Stimulated activated CD4-positive, alpha-beta T cell treated with anti-CD3 and anti-CD28 coated beads, Interleukin-4, amount 100 ng/mL, for 1 hour (primary cell): ENCODE data around the gene COA3.
A peak's percentile ranks its signal among the peaks of the same experiment; 100 is the strongest.
"Not testable (repeated sequence)": the region's sequence is repeated elsewhere in the genome, so short reads cannot be mapped to it uniquely, and the experiment has no call there.

Experiments
- DNase-seq: peaks from one replicate; pipeline ENCODE4 v3.0.0-alpha.2; 2020

COA3 gene

GRCh38 chr17:42780851-42781638, 17.5 kb downstream of the COA3 start:
- DNase-seq, result no peak

- no peak for DNase-seq
These were observed 18.3 kb downstream of the COA3 start, which contains the start of gene WNK4 for GRCh38 chr17:42779936-42780850. Gene WNK4 (plus strand): TSS chr17:42780610. CDS start chr17:42780699, 89 bp downstream.

GRCh38 chr17:42779304-42779935, 19.1 kb downstream of the COA3 start:
- DNase-seq, result no peak

GRCh38 chr17:42778570-42778969, 19.9 kb downstream of the COA3 start:
- DNase-seq, result no peak

DNA sequence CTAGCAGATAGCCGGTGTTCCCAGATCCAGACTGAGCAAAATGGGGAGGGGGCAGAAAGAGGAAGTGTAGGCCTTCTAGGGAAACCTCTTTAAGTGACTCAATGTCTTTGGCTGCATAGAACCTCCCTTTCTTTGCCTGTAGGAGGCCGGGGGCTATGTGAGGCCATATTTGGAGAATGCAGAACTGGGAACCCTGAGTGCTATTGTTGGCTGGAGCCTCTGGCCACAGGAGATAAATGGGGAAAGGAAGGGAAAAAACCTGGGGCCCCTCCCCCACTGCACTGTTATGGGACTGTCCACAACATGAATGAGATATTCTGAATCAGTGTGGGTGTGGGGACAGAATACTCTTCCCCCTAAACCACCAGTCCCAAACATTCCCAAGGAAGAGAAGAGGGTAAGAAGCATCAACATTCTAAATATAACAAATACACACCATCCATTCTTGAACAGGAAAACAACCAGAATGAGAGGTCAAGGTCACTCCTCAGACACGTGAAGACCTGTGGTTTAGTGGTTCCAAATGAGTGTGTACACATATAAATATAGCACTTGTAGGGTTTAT, 22.9 kb downstream of the COA3 start:
- no peak for DNase-seq

DNA sequence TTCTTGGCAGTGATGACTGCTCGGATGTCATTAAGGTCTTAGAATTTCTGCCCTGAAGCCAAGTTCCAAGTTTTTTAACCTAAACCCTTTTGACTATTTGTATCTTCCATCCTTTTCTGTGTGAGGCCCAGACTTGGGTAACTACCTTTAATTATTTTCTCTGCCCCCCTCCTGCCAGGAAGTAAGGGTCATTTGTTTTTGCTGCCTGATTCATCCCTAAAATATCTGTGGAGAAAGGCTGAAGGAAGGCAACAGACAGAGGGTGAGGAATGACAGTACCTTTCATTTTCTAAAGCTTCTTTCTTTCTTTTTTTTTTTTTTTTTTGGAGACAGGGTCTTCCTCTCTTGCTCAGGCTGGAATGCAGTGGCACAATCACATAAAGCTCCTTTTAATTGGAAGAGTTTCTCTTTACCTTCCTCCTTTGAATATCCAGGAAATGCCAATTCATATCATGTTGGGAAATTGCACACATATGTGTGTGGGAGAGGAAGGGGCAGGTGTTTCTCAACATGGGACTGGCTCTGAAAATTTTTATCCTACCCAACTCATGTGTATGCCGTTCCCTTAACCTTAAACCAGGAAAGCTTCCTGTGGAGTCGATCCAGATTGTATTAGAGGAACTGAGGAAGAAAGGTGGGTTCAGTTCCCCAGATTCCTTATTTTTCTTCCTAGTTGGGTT, 24.3 kb downstream of the COA3 start:
- DNase-seq, result no peak

GRCh38 chr17:42773290-42774035, 25.0 kb downstream of the COA3 start, which contains the start of gene VPS25:
Gene VPS25 (plus strand): TSS chr17:42773449. CDS start chr17:42773476, 27 bp downstream.
- DNase-seq, result peak; percentile 73

DNA sequence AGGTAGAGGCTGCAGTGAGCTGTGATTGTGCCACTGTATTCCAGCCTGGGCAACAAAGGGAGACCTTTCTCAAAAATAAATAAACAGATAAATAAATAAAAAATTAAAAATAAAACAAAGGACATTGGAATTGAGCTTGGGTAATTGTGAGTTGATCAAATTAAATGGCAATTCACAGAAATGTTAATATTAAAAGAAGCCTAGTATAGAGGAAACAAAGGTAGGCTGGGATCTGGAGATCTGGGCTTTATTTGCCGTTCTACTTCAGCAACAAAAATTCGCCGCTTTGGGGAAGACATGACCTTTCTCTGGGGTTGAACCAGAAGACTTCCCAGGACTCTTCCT, 25.6 kb downstream of the COA3 start:
- no peak for DNase-seq

DNA sequence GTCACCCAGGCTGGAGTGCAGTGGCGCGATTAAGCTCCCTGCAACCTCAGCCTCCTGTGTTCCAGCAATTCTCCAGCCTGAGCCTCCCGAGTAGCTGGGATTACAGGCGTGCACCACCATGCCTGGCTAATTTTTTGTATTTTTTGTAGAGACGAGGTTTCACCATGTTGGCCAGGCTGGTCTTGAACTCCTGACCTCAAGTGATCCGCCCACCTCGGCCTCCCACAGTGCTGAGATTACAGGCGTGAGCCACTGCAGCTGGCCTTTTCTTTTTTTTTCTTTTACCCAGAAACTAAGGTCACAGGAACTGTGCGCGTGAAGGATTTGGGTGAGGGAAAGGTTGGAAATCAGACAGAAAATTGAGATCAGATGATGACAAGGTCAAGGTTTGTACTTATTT, 28.5 kb downstream of the COA3 start:
- DNase-seq, result not testable (repeated sequence)

DNA sequence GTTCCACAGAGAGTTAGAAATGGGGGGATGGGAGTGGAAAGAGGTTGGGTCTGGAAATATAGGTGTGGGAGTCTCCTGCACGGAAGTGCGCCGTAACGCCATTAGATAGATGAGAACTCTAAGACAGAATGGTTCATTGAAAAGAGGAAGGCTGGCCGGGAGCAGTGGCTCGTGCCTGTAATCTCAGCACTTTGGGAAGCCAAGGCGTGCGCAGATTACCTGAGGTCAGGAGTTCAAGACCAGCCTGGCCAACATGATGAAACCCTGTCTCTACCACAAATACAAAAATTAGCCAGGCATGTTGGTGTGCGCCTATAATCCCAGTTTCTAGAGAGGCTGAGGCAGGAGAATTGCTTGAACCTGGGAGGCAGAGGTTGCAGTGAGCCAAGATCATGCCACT, 30.5 kb downstream of the COA3 start:
- not testable (repeated sequence) for DNase-seq

- DNase-seq, result no peak
These were observed 31.0 kb downstream of the COA3 start for GRCh38 chr17:42767512-42767911.

- DNase-seq, result no peak
These were observed 32.4 kb downstream of the COA3 start for GRCh38 chr17:42766124-42766523.

GRCh38 chr17:42761638-42762037, 36.9 kb downstream of the COA3 start:
- DNase-seq, result no peak

DNA sequence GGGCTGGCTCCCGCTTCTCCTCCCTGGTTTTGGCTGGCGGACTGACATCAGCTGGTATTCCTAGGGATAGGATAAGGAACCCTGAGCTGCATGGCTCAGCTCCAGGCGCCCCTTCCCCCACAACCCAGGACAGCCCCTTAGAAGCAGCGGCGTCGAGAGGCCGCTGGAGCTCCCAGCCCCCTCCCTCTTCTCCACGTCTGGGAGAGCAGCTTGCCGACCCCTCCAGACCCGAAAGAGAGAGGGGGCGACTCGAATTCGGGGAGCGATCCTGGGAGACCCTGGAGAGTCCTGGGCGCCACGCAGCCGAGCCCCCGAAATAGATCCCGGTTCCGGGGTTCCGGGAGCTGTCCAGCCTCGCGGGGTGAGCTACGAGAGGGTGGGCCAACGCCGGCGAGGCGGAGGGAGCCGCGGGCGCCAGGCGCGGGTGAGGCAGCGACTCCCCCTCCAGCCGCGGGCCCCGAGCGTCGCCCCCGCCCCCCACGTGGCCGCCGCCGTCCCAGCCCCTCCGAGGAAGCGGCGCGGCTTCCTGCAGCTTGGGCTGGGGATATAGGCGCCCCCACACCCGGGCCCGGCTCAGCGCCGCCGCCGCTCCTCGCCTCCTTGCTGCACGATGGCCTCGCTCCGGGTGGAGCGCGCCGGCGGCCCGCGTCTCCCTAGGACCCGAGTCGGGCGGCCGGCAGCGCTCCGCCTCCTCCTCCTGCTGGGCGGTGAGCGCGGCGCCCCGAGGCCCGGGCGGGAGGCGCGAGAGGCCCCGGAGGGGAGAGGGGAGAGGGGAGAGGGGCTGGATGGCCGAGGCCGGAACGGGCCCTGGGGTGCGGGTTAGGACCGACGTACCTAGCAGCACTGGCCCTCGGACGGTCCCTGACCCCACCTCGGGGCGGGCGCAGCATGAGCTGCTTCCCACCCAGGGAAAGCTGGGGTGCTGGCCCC, 37.6 kb downstream of the COA3 start, which contains the start of gene RAMP2:
Gene RAMP2 (plus strand): TSS at position 576 of the 930 bp plus-strand sequence. CDS start 35 bp downstream, at position 611.
- peak; percentile 13 for DNase-seq

- DNase-seq, result no peak
These were observed 38.4 kb downstream of the COA3 start for GRCh38 chr17:42759982-42760651.

DNA sequence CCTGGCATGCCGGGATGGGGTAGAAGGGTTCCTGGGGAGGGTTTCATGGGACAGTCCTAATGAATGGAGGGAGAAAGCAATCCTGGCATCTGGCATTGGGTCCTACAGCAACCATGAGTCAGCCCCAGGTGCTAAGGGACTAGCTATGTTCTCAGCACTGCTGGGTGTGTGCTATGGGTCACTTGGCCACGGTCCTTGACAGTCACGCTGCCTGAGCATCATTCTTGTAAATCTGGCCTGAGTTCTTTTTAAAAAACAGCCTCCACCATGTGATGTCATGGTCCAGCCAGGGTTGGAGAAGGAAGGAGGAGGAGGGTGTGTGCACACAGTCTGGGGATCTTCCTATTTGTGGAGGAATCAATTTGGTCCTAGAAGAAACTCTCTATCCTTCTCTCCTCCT, 43.7 kb downstream of the COA3 start:
- no peak for DNase-seq

- no peak for DNase-seq
These were observed 46.9 kb downstream of the COA3 start for GRCh38 chr17:42751628-42752027.

GRCh38 chr17:42750739-42751344, 47.7 kb downstream of the COA3 start:
- DNase-seq, result no peak
